OCI-LY7 (cell line): Measurements from ENCODE around the gene DGKD.

ENCODE experiments used
- EZH2phosphoT487 ChIP-seq: fragments of 200-600 bp; sonication (generic); IDR thresholded peaks from 2 replicates; pipeline ENCODE4 v1.6.1; 2018; ENCODE audit warnings: low read depth, borderline replicate concordance, mild to moderate bottlenecking, mixed run types, antibody characterized with exemption, low read length, moderate library complexity, mixed read lengths
- TF ChIP-seq, protein P1 (sequence below): fragments of 200-600 bp; sonication (generic); conservative IDR thresholded peaks from 2 replicates; pipeline ENCODE4 v1.5.1; 2014; ENCODE audit warnings: mild to moderate bottlenecking, antibody characterized with exemption, low read length, moderate library complexity, mixed read lengths

DNA sequence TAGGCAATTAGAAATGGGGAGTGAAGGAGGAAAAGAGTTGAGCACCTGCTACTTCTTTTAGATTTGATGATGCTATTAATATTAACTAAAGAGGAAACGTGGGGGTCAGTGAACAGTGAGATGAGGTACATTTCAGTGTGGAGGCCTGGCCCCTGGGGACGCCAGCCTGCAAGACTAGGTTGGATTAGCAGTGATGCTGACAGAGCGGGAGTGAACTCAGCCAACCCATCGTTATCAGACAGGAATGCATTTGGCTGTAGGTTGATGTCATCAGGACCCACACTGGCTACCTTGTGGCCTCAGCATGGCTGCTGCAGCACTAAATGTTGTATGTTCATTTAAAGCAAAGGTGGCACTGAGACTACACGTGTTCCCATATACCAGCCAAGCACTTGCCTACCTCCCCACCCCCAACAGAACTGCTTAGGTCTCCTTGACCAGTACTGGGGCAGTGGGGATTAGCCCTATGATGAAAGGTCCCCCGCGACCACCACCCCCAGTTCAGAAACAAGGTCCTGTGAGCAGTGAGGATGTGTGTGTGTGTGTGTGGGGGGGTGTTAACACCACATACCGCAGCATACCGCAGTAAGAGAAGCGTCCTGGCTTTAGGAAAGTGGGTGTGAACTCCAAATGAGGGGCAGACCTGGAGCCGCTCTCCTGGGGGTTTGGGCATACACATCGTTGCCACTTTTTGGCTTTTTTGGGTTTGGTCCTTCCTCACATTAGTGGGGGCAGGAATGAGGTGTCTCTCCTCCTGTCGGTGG, 26.0 kb downstream of the DGKD start:
- TF ChIP-seq, protein P1, sequence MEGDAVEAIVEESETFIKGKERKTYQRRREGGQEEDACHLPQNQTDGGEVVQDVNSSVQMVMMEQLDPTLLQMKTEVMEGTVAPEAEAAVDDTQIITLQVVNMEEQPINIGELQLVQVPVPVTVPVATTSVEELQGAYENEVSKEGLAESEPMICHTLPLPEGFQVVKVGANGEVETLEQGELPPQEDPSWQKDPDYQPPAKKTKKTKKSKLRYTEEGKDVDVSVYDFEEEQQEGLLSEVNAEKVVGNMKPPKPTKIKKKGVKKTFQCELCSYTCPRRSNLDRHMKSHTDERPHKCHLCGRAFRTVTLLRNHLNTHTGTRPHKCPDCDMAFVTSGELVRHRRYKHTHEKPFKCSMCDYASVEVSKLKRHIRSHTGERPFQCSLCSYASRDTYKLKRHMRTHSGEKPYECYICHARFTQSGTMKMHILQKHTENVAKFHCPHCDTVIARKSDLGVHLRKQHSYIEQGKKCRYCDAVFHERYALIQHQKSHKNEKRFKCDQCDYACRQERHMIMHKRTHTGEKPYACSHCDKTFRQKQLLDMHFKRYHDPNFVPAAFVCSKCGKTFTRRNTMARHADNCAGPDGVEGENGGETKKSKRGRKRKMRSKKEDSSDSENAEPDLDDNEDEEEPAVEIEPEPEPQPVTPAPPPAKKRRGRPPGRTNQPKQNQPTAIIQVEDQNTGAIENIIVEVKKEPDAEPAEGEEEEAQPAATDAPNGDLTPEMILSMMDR: no peak
- no peak for TF ChIP-seq EZH2phosphoT487
